ENCODE data around the gene ALAD. TPM values are rescaled to one million over a fixed set of nuclear protein-coding genes. Genes with fewer than 3 reads are reported as not detected.

The ALAD gene
- total and polyA plus RNA-seq, 2 of the 13 experiments (the other 11 are each of a cell fraction or from before 2014, with no cell fraction given), result 21.8 to 30.1 TPM

- TF ChIP-seq FOXA3 (CRISPR knock-in tag; IDR thresholded peaks at IDR 0.05), result peak; percentile 39
- TF ChIP-seq, protein P1, sequence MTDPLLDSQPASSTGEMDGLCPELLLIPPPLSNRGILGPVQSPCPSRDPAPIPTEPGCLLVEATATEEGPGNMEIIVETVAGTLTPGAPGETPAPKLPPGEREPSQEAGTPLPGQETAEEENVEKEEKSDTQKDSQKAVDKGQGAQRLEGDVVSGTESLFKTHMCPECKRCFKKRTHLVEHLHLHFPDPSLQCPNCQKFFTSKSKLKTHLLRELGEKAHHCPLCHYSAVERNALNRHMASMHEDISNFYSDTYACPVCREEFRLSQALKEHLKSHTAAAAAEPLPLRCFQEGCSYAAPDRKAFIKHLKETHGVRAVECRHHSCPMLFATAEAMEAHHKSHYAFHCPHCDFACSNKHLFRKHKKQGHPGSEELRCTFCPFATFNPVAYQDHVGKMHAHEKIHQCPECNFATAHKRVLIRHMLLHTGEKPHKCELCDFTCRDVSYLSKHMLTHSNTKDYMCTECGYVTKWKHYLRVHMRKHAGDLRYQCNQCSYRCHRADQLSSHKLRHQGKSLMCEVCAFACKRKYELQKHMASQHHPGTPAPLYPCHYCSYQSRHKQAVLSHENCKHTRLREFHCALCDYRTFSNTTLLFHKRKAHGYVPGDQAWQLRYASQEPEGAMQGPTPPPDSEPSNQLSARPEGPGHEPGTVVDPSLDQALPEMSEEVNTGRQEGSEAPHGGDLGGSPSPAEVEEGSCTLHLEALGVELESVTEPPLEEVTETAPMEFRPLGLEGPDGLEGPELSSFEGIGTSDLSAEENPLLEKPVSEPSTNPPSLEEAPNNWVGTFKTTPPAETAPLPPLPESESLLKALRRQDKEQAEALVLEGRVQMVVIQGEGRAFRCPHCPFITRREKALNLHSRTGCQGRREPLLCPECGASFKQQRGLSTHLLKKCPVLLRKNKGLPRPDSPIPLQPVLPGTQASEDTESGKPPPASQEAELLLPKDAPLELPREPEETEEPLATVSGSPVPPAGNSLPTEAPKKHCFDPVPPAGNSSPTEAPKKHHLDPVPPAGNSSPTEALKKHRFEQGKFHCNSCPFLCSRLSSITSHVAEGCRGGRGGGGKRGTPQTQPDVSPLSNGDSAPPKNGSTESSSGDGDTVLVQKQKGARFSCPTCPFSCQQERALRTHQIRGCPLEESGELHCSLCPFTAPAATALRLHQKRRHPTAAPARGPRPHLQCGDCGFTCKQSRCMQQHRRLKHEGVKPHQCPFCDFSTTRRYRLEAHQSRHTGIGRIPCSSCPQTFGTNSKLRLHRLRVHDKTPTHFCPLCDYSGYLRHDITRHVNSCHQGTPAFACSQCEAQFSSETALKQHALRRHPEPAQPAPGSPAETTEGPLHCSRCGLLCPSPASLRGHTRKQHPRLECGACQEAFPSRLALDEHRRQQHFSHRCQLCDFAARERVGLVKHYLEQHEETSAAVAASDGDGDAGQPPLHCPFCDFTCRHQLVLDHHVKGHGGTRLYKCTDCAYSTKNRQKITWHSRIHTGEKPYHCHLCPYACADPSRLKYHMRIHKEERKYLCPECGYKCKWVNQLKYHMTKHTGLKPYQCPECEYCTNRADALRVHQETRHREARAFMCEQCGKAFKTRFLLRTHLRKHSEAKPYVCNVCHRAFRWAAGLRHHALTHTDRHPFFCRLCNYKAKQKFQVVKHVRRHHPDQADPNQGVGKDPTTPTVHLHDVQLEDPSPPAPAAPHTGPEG (CRISPR knock-in tag; IDR thresholded peaks at IDR 0.05), result no peak
- no peak for TF ChIP-seq POLR2AphosphoS2 (IDR thresholded peaks at IDR 0.05; ENCODE audit: low read depth, low read length)
- TF ChIP-seq ZNF382 (CRISPR knock-in tag; IDR thresholded peaks at IDR 0.05; ENCODE audit: borderline replicate concordance), result no peak
- no peak for TF ChIP-seq GATAD1 (CRISPR knock-in tag; IDR thresholded peaks at IDR 0.05)
- TF ChIP-seq ZBTB39 (CRISPR knock-in tag; IDR thresholded peaks at IDR 0.05), result no peak
- TF ChIP-seq ZKSCAN8 (CRISPR knock-in tag; IDR thresholded peaks at IDR 0.05; ENCODE audit: borderline replicate concordance), result no peak
- no peak for TF ChIP-seq JUNB (CRISPR knock-in tag; IDR thresholded peaks at IDR 0.05; ENCODE audit: borderline replicate concordance)
- no peak for TF ChIP-seq FOXP1 (IDR thresholded peaks at IDR 0.05)
- 0 out of 2 replicates have a peak, but pooled peaks have one; percentile 13 for TF ChIP-seq FOXP1 (CRISPR knock-in tag; IDR thresholded peaks at IDR 0.05)
- no peak for TF ChIP-seq FOXA1 (IDR thresholded peaks at IDR 0.05)
- peak; percentile 34; the same call in 1 of the 2 replicates for TF ChIP-seq FOXA1 (CRISPR knock-in tag; IDR thresholded peaks at IDR 0.05)
- no peak for TF ChIP-seq ZNF639 (CRISPR knock-in tag; conservative IDR thresholded peaks at IDR 0.05)
- TF ChIP-seq ETS1 (CRISPR knock-in tag; IDR thresholded peaks at IDR 0.05), result no peak
- TF ChIP-seq MED8 (CRISPR knock-in tag; IDR thresholded peaks at IDR 0.05; ENCODE audit: insufficient replicate concordance), result no peak
- peak in 1 of 2 experiments; percentile 7; a peak in 1 of 4 replicates for TF ChIP-seq EP300 (IDR thresholded peaks at IDR 0.05; ENCODE audit: low read depth in 2 of 2, low read length in 2 of 2)
- TF ChIP-seq EP300 (CRISPR knock-in tag; IDR thresholded peaks at IDR 0.05; ENCODE audit: borderline replicate concordance), result no peak
These were observed 49.1 kb downstream of the ALAD start (continued) for GRCh38 chr9:113352006-113352405.

Measured in HepG2 (cell line).